GM20431 (cell line): Measurements from ENCODE around the gene MAB21L3.

Source experiments
- in situ Hi-C: fragments of 300-500 bp; cut with MseI, MboI; formaldehyde crosslinking; loops from one replicate; pipeline ENCODE4 v1.15.0; 2020; ENCODE audit warnings: low sequenced_read_pairs; ENCODE audit not compliant: unreplicated experiment

The MAB21L3 gene

DNA sequence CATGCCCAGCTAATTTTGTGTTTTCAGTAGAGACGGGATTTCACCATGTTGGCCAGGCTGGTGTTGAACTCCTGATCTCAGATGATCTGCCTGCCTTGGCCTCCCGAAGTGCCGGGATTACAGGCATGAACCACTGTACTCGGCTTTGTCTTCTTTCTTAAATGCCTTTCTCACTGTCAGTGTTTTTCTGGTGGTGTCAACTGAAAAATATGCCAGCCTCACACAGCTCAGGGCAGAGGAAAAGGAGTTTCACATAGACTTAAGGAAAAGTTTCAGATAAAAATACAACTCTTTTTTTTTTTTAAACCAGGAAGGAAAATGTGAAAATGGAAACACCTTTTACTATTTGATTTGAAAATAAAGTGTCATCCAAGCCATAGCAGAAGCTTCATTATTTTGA lies 4.6 kb upstream of the MAB21L3 start:
- in situ Hi-C loops = no loop called here

DNA sequence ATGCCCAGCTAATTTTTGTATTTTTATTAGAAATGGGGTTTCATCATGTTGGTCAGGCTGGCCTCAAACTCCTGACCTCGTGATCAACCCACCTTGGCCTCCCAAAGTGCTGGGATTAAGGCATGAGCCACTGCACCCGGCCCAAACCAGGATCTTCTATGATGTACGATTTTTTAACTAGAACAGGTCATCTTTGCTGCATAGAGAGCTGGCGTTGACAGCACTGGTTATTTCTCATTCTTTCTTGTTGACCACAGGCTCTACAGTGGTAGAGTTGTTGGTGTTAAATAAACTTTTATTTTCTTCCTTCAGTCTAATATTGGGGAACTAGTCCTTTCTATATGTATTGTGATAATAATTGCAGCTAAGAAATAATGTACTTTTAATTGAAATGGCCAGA lies 3.8 kb upstream of the MAB21L3 start:
- in situ Hi-C loops = no loop called here

DNA sequence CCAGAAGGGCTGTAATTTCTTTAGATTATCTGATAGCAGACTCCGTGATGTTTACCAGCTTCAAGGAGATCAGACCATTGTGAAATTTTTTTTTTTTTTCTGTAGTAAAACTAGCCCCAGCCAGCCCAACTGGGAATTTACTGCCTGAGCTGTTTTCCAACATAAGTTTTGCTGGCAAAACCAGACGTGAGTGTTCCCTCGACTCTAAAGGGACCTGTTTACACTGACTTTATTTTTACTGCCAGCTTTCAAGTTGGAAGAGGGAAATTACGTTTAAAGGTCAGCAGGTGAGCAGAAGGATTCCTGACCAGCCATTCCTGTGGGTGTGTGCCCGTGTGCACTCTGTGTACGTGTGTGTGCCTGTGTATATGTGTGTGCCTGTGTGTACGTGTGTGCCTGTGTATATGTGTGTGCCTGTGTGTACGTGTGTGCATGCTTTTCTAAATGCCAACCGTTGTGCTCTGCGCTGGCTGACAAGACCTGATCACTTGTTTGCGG lies 374 bp downstream of the MAB21L3 start:
- in situ Hi-C loops = no loop called here

DNA sequence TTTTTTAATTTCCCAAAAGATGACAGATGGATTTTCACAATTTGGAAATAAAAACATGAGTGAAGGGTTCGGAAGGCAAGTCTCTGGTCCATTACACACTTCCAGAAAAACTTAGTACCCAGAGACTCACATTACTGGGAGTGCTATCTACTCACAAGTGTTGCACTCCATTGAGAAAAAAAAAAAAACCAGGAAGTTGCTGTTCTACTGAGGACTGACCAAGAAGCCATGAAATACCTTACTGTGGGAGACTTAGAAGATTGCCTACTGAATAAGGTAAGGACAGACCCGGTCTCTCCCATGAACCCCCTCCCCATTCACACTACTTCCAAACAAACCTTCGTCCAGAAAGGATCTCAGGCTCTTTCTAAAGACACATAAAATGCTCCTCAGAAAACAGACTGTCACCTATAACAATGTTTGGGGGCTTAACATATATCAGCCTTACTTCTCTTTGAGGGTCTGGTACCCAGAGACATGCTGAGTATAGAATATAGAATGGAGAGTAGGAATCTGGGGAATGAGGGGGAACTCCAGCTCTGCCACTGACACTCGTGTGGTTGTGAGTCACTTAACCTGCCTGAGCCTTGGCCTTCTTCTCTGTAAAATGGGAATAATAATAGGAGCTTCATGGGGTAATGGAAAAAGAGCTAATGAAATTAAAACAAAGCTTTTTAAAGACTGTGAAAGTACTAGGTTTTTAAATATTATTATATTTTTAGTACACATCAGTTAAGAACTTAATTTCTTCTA lies 1.4 kb downstream of the MAB21L3 start:
- in situ Hi-C loops = no loop called here

DNA sequence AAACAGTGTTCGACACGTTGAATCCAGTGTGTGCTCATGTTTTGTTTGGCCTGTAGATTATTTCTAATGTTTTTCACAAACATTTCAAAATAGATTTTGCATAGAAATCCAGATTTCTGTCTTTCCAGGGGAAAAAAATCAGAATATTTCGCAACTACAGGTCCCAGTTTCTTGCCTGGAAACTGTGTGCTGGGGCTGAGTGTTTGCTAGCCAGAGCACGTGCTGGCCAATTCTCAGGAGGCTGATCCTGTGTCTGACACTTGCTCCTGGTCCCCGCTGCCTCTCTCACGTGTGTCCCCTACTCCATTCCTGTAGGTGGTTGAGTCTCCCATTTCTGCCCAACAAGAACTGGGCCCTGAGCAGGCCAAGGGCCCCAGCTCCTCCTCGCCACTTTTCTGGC lies 2.4 kb downstream of the MAB21L3 start:
- in situ Hi-C loops = no loop called here

DNA sequence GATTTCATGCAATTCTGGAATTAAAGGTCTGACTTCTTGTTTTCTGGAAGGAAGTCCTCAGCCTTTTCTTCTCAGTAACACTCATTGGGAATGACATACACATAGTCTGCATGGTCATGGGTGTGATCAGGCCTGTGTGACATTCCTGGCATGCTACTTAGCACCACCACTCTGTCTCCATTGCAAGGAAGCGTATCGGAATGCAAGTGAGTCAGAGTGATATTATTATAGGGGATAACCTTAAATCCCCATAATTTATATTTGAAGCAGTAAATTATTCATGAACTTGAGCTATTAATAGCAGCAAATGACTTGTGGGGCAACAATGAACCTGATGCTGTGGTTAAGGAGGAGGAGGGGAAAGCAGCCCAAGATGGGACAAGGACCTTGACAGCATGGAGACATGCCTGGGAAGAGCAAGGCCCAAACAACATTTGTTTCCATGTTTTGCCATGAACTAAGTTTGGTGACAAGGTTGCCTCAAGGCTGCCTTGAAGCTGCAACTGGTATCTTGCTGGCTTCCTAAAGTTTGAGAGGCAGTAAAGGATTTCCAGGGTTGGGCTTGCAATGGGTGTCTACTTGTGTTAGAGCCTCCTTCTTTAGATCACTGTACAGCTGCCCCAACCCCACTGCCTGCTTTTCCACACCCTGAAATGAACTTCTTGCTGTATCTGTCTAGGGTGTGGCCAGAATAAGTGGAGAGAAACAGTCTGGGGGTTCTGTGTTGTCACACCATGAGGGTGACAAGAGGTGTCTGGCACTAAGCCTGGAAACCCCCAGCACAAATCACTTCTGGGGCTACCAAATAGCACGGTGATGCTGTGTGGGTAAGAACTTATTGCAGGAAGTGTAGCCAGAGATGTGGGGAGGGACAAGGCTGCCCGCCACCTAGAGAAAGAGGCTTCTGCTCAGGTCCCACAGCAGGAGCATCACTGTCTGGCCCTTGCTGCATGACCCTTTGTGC lies 4.6 kb downstream of the MAB21L3 start:
- in situ Hi-C loops = no loop called here

DNA sequence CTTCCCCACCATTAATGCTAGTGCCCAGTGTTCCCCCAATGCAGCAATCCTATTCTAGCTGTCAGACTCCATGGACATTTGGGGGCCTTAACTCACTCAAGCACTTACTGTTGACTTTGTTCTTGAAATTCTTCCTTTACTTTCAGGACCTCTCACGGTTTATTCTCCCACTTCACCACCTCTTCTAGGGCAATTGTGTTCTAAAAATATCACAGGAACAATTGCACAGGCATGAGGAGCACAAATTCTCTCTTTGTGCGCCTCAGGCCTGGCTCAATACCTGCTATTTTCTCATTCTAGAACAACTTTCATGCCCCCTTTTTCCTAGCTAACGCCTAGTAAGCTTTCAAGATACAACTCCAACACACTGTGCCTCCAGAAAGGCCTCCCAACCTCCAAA lies 7.3 kb downstream of the MAB21L3 start:
- in situ Hi-C loops = no loop called here

DNA sequence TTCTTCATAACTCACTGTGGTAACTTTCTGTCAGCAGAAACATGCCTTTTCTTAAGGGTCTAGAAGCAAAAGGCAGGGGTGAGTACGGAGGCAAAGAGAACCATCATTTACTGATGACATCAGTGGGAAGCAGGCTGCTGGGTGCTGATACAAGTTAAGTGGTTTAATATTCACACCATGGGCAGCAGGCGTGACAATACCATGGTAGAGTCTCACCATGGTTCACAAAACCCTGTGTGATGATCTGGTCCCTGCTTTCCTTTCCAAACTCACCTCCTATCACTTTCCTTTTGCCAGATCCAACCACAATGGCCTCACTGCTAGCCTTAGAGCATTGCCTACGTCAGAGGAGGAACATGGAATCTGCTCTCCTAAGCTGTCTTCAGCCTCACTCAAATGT lies 8.7 kb downstream of the MAB21L3 start:
- in situ Hi-C loops = no loop called here

DNA sequence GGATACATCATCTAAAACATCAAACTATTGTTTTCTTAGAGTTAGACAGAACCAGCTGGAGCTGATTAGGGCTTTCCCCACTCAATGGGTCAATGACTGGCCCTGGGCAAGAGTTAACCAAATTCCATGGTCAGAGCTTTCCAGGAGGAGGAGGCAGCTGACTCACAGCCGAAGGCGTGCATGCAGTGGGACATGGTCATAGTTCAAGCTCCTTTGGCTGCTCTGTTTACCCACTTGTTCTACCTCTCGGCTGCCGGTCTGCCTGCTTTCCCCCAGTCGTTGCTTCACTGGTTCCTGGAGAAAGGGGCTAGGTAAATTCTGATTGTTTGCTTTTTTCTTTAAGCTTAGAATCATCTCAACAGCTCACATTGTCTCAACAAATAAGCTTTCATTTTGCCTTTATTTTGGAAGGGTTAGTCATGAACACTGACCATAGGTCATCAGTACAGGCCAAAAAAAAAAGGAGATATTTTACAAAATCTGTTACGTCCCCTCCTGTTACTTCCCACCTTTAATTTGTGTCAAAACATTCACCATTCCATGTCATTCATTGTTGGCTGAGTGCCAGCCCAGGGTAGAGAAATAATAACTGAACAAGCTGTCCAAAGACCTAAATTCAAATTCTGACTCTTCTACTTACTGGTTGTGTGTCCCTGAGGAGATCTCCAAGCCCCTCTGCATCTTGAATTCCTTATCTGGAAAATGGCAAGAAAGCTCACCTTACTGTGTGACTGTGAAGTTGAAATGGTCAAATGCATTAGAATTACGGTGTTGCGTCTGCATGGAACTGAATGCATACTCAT lies 12.0 kb downstream of the MAB21L3 start:
- in situ Hi-C loops = no loop called here

DNA sequence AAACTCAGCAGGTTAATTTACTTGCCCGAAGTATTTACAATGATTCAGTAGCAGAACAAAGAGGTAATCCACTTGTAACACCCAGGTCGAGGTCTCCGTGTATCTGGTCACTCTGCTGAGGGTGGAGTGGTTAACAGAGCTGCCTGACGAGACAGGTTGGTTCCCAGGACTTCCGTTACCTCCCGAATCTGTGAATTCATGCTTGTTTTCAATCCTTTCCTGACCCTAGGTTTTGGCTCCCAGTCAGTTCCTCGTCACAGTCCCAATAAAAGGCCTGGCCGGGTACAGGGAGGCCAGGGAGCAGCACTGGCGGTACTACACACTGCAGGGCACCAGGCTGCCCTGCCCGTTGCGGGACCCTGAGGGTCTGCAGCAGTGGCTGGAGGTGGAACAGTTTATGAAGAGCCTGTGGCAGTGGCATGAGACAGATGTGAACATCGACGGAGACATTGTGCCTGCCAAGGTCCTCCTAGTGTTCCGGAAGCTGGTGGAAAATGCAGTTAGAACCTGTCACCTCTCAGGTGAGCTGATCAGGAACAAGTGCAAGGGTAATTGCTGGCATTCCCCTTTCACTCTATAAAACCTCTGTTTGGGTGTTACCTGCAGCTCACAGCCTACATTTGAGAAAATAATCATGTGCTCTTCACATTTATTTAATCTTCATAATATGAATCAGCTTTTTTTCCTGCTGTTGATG lies 12.8 kb downstream of the MAB21L3 start:
- in situ Hi-C loops = no loop called here

DNA sequence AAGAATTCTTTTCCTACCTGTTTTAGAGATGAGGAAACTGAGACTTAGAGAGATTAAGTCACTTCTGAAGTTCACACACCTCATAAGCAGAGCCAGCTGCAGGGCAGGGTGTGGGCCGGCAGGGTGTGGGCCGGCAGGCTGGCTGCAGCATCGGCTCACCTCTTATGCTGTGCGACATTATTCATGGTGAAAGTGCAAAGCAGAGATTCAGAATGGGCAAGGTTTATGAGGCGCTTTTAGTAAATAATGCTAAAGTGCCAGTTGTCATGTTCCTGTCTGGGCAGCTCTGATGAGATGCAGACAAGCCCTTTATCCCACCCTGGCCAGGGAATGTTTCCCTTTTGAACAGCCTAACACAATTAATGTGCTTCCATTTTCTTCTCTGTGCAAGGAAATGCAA lies 14.6 kb downstream of the MAB21L3 start:
- in situ Hi-C loops = no loop called here

DNA sequence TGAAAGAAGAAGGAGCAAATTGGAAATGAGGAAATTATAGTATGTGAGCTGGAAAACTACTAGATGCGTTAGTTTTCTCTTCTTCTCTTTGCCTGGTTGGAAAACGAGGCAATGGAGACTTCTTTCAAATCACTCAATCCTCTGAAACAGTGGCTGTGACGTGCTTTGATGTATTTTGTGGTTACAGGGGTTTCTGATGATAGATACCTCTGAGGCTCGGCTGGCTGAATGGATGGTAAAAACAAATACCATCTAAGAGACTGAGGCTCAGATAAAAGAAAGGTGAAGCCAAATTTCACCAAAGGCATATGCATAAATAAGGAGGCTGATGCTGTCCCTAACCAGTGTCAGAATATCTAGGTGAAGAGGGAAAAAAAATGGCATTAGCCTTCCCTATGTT lies 15.1 kb downstream of the MAB21L3 start:
- in situ Hi-C loops = no loop called here

DNA sequence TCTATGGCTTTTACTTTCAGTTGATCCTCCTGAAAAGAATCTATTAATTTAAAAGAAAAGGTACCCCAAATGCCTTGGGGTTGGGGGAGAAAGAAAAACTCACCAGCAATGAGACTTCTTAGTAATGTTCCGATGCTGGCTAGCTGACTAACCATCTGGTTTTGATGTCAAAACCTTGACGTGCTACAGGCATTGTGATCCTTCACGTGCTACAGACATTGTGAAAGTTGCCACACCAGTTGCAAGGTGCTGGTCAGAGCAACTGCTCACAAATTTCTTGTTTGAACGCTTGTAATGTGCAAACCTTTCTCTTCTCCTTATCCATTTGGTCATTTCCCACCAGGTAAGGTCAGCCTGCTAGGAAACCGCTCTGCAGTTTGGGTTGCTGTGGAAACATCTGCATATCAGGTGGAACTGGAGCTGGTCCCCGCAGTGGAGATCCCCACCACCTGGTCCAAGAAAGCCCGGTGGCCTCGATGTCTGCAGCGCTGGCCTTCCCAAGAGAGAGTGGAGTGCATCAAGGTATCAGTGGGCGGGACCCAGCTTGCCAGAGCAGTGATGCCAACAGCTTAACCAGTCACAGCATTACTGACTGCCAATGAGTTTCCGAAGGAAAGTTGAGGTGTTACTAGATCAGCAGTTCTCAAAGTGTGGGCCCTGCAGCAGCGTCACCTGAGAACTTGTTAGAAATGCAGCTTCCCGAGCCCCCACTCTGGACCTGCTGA lies 16.1 kb downstream of the MAB21L3 start:
- in situ Hi-C loops = no loop called here

DNA sequence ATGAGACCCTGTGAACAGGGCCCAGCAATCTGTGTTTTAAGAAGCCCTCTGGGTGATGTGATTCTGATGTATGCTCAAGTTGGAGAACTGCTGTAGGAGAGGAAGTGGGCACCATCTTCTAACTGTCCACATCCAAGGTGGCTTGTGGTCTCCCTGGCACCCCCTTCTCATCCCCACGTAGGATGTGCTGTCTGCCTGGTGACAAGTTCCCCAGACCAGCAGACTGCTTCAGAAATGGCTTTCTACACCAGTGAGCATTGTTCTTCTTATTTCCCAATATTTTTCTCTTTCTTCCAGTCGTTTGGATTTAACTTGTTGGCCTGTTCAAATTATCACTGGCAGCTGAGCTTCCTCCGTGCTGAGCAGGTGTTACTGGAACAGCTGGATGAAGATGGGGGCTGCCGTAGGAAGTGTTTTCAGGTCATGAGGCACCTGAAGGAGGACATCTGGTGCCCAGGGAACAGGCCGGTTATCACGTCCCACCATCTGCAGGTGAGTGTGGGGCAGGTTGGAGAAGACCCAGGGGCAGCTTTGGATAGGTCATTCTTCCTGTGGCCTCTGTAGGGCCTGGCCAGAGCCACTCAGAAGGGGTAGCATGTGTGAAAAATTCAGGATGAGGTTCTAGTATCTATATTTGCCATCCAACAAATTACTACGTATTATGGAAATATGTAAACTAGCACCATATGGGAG lies 16.8 kb downstream of the MAB21L3 start:
- in situ Hi-C loops = no loop called here

DNA sequence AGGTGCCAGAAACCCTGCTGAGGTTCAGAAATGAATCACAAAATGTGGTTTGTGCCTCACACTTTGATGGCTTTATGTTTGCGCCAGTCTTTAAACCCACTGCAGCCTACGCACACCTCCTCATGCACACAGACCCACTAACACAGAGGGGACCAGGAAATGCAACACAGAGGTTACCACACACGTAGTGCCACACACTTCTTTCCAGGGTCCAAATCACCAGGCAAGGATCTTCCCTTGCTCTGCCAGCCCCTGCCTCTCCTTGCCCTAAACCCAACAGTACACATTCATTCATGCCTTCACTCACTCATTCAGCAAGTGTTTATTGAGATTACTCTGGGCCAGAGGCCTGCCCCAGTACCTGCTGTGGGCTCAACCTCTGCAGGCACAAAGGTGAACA lies 17.5 kb downstream of the MAB21L3 start:
- in situ Hi-C loops = no loop called here

DNA sequence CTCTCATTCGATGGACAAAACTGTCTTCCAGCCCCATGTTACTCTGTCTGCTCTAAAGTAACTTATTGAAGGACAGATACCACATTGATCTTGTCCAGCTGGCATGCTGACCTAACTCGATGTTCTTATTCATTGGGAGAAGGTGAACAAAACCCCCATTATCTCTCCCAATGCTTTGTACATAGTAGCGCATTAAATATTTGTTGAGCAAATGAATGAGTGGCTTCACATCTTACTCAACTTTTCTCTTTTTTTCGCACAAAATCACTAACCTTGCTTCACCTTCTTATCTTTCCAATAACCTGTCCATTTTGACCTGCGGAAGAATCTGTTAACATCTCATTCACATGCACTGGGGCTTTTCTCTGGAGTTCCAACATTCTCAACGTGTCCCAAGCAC lies 18.3 kb downstream of the MAB21L3 start:
- in situ Hi-C loops = no loop called here

DNA sequence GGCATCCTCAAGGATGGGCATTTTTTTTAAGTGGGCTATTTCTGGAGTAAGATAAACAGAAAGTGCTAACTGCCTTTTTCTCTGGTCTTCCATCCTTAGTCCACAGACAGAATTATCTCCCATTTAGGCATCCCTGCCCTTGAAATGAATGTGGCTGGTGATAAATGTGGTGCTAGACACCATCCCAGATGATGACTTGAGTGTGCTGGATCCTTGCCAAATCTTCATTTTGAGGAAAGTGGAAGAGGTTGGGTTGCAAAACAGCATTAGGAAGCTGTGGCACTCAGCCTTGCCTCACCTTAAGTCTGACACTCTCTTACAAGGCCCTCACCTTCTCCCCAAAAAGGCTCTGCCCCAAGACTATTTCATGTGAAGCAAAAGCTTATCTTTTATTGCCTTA lies 19.2 kb downstream of the MAB21L3 start:
- in situ Hi-C loops = no loop called here

DNA sequence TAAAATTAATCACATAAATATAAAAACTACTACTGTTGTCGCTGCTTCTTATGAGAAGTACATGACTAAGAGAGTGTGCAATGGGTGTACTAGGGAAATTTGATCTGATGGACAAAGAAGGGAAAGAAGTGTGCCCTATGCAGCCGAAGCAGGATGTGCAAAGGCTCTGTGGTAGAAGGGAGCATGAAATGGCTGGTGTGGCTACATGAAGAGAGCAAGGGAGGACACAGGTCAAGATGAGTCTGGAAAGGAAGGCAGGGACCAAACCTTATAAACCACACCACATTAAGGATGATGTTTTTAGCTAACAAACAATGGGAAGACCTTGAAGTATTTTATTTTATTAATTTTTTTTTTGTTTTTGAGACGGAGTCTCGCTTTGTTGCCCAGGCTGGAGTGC lies 20.0 kb downstream of the MAB21L3 start:
- in situ Hi-C loops = no loop called here
